Right renal cortex interstitium (tissue), 3 donors: ENCODE data around the gene STK24. TPM values are rescaled to one million over a fixed set of nuclear protein-coding genes. Genes with fewer than 3 reads are reported as not detected.

Source experiments
- DNase-seq, 3 donors: peaks; one replicate each; pipeline ENCODE4 v3.0.0-alpha.2; 2013; ENCODE audit warnings: low read depth in 3 of 3, low spot score in 2 of 3
- polyA plus RNA-seq, 3 donors: library from polyadenylated mRNA; unstranded; fragments of 120-200 nt; gene quantifications; one replicate each; pipeline ENCODE4 v1.2.1, GENCODE V29; 2013; ENCODE audit not compliant: insufficient read length in 3 of 3

The STK24 gene
- polyA plus RNA-seq, 3 donors: 114 to 117 (median 116) TPM

DNA sequence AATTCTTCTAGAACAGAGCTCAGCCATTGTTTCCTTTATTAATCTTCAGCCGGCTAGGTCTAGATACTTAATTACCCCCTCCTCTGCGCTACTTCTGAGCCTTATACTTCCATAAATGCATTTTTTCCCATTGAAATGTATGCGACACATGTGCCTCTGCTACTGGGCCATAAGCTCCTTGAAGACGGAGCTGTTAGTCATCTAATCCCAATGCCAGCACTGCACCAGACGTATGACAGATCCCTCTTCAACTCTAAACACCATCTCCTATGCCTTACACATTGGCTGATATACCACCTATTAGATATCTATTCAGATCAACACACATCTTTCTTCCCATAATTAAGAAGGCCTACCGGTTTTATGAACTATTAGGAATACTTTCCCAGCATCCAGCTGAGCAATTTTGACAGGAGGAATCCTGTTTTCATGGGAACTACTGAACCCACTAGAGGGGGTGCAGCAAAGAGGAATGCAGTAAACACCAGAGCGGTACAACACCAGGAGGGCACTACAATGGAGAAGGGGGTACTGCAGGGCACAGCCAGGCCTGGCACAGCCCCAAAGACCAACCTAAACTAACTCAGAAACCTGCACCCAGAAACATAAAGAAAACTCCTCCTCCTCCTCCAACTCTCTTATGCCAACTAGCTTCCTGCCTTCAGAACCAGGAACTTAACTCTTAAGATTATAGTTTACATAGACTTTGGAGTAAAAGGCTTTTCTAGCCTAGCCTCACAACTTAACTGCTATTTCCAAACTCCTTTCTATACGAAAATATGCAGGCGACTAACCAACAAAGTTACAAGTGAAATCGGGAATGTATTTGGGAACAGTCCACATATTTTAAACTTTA is 18.7 kb downstream of the STK24 start:
- DNase-seq: no peak

DNA sequence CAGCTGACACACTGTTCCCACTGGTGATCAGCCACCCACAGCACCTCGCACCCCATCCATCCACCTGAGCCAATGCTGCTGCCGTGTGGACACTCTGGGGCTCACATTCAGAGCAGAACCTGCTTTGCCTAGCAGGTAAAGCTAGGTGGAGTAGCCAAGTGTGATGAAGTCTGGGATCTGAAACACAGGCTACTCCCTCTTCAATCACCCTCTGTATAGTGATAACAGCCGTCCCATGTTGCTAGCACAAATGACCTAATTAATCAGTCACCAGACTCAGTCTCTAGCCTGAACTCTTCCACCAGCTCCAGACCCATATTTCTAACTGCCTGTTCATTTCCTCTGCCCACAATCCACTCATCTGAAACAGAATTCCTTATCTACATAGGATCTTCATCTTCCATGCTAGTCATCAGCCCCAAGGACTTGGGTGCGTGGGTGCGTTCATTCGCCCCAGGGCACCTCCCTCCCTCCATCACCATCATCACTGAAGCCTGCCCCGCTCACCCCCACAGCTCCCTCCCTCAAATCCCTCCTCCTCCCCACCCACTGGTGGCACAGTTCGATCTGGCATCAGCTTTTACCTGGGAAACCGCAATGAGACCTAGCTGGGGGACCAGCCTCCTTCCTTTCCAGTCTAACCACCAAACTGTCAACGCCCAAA is 19.8 kb downstream of the STK24 start:
- DNase-seq: no peak

DNA sequence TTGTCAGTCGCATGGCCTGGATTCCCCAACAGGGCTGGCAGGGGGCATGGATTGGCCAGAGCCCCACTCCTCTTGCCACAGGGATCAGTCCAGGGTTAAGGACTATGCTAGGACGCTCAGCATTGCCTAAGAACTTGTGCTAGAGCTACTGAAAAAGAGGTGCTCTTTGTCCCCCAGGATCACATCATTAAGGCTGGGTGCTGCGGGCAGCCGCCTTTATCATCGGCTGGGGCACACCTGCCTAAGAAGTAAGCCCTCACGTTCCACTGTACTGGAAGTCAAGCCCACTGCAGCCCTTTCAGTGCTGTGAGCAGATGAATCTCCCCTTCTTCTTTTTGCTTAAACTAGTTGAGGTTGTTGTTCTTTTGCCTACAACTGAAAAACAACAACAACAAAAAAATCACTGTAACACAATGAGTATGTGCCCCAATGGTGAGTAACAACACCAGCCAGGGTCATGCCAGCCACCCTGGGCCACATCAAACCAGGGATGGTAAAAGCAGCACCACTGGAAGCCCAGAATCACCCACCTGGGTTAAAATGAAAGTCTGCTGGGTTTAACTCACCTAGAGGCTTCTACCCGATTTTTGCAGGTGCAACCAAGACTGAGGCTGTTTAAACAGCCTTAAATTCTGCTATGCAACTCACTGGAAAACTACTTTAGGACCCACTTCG is 20.6 kb downstream of the STK24 start:
- DNase-seq: no peak

DNA sequence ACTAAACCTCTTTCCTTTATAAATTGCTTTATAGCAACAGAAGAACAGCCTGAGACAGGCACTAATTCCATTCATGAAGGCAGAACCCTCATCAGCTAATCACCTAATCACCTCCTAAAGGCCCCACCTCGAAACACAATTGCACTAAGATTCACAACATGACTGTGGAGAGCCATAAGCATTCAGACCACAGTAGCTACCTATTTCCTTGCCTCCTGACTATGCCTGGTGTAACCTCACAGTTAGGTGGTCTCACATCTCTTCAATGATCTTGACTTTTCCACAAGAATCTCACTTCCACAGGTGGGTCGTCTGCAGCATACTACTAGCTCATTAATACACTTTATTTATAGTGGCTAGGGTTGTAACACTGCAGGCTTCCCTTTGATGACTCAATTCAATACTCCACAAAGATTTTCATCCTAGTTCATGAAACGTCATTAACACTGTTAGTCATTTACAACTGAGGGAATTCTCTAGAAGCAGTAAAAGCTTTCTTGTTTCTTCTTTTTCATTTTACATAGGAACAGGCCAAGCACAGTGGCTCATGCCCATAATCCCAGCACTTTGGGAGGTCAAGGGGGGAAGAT is 27.1 kb downstream of the STK24 start:
- no peak for DNase-seq

DNA sequence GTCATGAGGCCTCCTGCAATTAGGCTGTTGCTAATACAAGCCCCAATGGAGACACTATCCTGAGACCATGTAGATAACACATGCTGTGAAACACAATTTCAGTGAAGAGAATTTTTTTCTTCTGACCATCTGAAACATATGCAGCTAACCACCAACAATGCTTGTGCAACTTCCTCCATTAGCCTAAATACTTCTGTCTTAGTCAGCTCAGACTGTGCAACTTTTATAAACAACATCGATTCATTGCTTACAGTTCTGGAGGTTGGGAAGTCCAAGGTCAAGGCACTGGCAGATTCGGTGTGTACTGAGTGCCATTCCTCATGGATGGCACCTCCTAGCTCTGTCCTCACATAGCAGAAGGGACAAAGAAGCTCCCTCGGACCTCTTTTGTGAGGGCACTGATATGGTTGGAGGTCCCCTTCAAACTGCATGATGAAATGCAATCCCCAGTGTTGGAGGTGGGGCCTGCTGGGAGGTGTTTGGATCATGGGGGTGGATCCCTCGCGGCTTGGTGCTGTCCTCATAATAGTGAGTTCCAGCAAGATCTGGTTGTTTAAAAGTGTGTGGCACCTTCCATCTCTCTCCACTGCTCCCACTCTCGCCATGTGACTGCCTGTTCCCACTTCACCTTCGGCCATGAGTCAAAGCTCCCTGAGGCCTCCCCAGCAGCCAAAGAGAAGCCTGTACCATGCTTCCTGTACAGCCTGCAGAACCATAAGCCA is 27.7 kb downstream of the STK24 start:
- DNase-seq: no peak

DNA sequence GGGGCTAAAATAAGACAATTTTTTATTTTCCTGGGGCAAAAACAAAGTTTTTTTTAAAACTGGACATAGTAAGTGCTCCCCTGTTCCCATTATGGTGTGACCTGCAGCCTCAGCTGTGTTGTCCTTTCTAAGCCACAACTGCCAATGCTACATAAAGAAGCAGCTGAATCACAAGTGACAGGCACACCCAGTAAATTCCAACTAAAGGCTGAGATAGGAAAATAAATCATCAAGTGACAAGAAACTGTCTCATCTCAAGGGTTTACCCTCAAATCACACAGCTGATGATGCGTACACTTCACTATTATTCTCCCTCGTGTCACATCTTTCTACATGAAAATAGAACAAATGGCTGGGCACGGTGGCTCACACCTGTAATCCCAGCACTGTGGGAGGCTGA is 28.7 kb downstream of the STK24 start:
- no peak for DNase-seq

DNA sequence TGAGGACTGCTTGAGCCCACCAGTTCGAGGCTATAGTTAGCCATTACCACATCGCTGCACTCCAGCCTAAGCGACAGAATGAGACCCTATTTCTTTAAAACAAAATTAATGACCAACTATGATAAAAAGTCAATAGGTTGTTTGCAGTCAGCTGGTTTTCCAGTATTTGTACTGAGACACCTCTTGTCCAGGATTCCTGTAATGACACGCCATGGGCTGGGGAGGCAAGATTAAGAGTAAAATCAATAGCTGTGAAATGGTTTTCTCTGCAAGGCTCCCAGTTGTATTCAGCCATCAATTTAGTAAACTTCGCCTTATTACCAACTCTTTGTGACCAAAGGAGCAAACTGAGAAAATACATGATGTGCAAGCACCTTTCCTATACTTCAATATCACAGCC is 29.5 kb downstream of the STK24 start:
- no peak for DNase-seq

DNA sequence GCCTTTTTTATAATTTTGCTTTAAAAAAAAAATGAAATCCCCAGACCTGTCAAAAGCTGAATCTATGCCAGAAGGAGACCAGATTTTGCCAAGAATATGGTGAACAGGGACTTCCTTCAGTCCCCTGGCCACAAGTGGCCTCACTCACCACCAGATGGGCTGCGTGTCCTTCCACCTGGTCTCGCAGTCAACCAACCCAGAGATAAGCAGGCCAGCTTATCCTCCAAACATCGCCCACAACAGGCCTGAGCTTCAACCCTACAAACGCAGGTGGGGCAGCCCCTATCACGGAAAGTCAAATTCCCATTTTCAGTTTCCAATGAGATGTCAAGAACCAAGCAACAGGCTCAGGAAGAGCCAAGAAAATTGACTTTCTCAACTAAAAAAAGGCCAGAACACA is 30.5 kb downstream of the STK24 start:
- DNase-seq: no peak

DNA sequence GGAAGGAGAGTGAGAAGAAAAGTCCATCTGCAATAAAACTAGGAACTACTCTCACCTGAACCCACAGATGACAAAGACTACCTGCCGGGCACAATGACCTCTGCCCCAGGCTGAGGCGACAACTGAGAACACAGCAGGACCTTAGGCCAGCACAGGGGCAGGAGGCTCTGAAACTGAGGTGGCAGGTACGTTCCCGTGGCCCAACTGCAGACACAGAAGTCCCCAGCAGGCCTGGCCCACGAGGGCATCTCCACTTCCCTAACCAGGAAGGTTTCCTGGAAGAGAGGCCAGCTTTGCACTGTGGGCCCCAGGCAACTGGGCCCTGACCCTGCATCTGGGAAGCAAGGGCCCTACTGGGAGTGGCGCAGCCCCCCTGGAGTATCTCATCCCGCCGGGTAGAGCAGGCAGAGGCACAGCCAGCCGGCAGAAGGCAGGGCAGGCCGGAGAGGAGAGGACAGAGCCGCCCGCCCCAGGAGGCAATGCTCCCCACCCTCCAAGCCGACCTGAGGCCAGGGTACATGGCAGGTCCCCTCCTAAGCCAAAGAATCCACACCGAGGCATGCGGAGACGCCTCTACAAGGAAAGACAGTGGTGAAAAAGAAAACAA is 32.7 kb downstream of the STK24 start:
- no peak for DNase-seq

DNA sequence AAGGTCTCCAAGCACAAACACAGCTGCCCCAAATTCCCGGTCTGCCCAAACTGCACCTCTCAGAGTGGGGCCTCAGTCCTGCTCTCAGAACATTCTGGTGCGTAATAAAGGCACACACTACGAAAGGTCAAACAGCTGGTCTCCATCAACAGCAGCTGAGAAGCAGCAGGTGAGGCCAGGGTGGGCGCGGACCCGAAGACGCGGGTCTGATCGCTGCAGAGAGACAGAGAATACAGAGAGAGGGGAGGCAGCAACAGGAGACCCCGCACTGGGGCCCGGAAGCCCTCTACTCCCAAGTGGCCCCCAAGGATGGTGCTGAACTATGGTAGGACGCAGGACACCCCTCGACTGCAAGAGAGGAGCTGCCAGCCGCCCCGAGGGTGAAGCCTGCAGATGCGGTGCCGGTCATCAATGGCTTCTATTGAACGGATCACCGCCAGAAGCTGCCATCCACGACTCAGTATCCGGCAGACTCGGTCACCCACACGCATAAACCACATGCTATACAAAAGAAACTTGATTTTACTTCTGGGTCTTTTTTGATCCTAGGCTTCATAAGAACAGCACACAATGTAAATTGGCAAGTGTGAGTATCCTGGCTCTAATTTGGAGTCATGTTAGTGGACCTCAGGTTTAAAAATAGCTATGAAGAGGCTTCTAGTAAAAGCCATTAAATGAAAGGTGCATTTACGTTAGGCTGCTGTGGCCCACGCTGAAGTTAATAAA is 33.4 kb downstream of the STK24 start:
- DNase-seq: no peak

DNA sequence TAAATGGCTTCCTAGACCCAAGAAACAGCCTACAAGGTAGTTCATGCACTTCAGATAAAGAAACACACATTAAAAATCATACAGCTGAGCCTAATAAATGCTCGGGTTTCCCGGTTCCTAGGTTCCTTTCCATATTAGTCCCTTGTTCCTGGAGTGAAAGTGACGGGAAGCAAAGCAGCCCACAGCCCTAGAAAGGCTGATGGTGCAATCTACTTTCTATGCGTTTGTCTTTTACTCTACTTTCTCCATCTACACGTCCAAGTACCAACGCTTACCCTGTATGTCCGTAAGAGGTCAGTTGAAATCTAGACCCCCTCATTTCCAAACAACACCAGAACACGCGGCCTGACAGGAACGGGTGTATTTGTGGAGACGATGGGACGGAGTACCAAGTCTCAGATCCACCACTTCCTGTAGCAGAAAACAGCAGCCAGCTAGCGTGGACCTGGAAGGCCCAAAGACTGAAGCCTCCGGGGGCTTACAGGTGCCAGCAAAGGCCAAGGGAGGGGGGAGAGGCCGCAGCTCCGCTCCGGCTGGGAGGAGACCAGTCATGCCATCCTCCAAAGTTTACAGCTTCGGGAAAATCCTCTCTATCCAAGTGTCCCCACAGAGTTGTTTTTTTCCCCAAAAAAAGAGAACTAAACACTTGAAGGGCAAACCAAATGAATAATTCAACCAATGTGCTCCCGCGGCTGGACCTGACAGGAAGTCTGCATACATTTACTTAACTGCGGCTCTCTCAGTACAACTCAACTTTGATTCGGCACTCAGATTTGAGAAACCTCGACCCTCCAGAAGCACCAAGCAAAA is 34.1 kb downstream of the STK24 start:
- DNase-seq: no peak

DNA sequence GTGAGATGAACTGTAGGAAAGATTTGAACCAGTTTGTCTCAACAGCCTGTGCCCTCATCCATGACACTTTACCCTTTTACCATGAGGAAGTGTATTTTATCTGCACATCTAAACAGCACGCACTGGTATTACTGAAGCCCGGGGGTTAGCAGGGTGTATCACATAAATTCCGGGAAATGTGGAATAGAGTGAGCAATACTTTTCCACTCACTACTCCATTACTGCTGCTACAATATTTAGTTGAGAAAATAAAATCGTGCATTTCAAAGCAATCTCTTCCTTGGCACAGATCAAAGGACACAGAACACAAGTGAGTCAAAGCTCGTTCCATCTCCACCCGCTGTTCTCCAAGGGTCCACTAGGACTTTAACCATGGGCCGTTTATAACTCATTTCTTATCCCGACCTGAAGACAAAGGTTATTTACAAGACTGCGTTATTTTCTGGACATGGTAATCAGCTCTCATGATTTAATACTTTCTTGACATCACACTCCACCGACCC is 35.2 kb downstream of the STK24 start:
- no peak for DNase-seq

DNA sequence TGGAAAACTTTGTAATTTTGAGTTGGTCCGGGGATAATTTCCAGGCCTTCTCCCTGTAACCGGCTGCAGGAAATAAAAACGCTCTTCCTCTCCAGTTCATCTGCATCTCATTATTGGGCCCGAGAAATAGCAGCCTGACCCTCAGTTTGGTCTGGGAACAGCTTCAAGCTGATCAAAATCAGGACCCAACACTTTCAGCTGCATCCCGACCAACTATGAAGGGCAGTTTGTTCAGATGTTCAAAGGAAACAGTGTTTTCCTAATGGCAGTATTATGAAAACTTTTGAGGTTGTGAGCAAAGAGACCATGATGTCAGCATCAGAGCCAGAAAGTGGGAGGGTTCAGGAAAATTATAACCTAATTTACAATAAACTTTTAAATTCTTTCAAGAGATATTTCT is 35.7 kb downstream of the STK24 start:
- DNase-seq: no peak

DNA sequence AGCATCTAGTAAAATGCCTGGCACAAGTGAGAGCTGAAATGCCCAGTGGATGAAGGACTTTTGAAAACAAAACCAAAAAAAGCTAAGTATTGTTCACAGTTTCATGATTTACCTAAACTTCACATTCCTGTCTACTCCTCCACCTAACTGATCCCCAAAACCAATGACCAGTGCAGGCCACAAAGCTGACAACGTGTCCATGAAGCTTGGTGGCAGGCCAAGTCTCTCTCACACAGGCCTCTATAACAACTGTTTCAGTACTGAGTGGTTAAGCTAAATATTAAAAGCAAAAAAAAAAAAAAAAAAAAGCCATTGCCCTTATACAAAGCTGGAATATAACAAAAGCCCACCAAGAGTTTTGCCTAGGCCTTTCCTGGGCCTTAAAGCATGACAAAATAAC is 36.4 kb downstream of the STK24 start:
- no peak for DNase-seq

DNA sequence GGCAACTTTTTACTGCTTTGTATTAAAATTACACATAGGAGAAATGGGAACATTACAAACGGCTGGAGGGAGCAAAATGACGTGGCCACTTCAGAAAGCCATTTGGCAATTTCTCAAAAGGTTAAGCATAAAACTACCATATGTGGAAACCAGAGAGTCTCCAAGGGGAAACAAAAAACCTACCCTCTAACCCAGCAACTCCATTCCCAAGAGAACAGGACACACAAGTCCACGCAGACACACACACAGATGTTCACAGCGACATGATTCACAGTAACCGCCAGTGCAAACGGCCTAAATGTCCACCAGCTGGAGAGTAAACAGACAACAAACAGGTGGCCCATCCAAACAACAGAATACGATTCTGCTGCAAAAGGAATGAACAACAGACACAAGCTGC is 37.2 kb downstream of the STK24 start:
- DNase-seq: no peak

DNA sequence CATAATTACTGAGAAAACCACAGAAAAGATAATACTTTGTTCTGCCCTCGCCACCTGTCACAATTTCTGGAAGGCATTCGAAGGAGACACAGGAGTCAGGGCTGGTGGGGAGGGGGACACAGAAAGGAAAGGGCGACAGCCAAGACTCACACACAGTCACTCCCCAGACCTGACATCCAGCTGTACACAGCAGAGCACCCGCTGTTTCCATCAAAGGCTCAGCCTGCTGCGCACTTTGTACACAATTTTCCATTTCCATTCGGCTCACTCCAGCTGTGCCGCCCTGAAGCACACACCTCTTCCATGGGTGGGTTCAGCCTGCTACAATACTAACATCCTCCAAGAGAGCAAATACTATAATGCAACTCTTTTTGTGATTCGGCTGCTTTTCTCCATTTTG is 38.0 kb downstream of the STK24 start:
- no peak for DNase-seq

DNA sequence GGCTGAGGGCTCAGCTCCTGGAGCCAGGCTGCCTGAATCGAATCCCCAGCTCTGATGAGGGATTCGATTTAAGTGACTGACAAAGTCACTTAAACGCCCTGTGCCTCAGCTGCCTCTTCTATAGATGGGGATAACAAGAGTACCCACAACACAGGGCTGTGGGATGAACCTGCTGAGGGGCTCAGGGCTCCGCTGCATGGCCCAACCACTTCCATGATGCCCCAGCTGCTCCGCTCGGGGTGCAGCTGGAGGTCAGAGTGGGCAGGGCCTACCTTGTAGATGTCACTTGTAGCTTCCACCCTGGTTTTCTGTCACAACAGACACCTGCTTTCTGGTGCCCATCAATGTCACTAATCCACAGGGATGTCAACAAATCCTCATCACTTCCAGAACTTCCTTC is 39.2 kb downstream of the STK24 start:
- DNase-seq: no peak

DNA sequence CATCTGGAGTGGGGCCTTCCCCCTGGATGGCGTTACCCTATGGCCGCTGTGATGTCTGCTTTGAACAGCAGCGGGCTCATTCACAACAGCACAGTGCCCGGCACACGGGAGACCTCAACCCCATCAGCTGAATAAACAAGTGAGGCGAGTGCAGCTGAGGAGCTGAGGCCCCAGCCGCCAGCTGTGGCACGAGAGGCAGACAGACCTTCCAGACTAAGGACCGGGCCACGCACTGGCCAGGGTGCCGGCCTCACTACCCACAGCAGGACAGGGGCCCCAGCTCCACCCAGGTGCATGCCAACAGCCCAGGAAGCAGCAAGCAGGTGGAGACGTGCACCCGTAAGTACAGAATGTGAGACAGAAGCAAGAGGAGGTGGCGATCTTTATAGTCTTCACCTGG is 39.6 kb downstream of the STK24 start:
- DNase-seq: no peak

DNA sequence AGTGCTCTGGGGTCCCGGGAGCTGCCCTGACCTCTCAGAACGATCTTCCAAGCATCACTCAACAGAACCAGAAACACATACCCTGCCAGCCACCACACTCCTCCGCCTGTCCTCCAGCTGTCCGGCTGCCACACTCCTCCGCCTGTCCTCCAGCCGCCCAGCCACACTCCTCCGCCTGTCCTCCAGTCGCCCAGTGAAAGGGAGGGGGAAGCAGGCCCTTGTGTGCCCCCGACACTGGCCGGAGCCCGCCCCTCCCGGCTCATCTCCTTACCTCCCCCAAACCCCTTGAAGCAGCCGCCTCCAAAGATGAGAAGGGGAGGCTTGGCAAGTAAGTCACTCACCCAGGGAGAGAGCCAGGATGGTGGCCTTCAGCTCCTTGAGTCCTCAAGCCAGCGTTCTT is 40.2 kb downstream of the STK24 start:
- no peak for DNase-seq
